ENCODE measurements around the gene C7orf57. TPM values are rescaled to one million over a fixed set of nuclear protein-coding genes. Genes with fewer than 3 reads are reported as not detected.

The C7orf57 gene
- polyA plus RNA-seq, 1 of the 3 experiments (the other 2 are of a cell fraction) = 0.41 TPM

DNA sequence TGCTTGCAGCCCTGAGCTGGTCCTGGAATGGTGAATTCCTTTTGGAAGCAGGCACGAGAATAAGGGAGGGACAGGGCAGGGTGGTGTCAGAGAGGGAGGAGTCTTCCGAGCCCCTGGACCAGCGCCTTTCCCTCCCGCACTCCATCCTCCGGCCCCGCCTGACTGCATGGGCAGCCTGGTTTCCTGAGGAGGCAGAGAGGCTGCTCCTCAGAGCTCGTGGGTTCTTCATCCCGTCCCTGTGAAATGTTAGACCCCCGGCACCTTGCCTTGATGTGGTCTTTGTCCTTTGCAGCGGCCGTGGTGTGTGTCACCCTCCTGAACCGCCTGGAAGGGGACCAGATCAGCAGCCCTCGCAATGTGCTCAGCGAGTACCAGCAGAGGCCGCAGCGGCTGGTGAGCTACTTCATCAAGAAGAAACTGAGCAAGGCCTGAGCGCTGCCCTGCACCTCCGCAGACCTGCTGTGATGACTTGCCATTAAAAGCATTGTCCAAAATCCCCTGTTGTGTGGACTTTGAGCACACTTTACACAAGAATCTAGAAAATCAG, 72.7 kb downstream of the C7orf57 start:
- H3K4me2 ChIP-seq = no peak overlapping the region
- no peaks in the 10 kb centered on the region for H3K9me3 ChIP-seq
- H3F3A ChIP-seq (replicated peaks; ENCODE audit: insufficient read depth) = no peaks in the 10 kb centered on the region
- no peak overlapping the region for H3K4me3 ChIP-seq (ENCODE audit: low read depth in 2 of 2, low read length in 1 of 2)
- H2AFZ ChIP-seq (ENCODE audit: low read depth) = no peak overlapping the region
- DNase-seq = no peak
- CTCF ChIA-PET = interaction anchor here (0.8 to 12.8 kb wide), 9 partner anchors 12 to 842 kb away, joined by 3 to 185 read pairs (median 41); partner anchors contain the start of gene UPP1
- H3K36me3 ChIP-seq (replicated peaks in 1 of 2; ENCODE audit: control insufficient read depth in 1 of 2, insufficient read depth in 2 of 2, low read length in 1 of 2) = peaks cover 35 to 47% of the 10 kb centered on the region in 2 experiments
- peaks cover 0 to 4% of the 10 kb centered on the region in 2 experiments; a peak in 1 of 4 replicates for H3K4me1 ChIP-seq (ENCODE audit: control insufficient read depth in 1 of 2, insufficient read depth in 2 of 2, low read depth in 1 of 2, low read length in 1 of 2)
- 93% methylated on average over 18 of the region's 18 CpGs for WGBS (ENCODE audit: low lambda C conversion rate)
- H3K9ac ChIP-seq = no peak overlapping the region
- no peaks in the 10 kb centered on the region for H3K9me2 ChIP-seq
- POLR2A ChIA-PET = no interaction called here
- TF ChIP-seq, protein P1, sequence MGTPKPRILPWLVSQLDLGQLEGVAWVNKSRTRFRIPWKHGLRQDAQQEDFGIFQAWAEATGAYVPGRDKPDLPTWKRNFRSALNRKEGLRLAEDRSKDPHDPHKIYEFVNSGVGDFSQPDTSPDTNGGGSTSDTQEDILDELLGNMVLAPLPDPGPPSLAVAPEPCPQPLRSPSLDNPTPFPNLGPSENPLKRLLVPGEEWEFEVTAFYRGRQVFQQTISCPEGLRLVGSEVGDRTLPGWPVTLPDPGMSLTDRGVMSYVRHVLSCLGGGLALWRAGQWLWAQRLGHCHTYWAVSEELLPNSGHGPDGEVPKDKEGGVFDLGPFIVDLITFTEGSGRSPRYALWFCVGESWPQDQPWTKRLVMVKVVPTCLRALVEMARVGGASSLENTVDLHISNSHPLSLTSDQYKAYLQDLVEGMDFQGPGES (IDR thresholded peaks at IDR 0.05; ENCODE audit: low read depth, low read length) = no peak
- TF ChIP-seq, protein P2, sequence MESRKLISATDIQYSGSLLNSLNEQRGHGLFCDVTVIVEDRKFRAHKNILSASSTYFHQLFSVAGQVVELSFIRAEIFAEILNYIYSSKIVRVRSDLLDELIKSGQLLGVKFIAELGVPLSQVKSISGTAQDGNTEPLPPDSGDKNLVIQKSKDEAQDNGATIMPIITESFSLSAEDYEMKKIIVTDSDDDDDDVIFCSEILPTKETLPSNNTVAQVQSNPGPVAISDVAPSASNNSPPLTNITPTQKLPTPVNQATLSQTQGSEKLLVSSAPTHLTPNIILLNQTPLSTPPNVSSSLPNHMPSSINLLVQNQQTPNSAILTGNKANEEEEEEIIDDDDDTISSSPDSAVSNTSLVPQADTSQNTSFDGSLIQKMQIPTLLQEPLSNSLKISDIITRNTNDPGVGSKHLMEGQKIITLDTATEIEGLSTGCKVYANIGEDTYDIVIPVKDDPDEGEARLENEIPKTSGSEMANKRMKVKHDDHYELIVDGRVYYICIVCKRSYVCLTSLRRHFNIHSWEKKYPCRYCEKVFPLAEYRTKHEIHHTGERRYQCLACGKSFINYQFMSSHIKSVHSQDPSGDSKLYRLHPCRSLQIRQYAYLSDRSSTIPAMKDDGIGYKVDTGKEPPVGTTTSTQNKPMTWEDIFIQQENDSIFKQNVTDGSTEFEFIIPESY (IDR thresholded peaks at IDR 0.05; ENCODE audit: borderline replicate concordance, low read depth) = no peak
- TF ChIP-seq SMC3 (IDR thresholded peaks at IDR 0.05; ENCODE audit: low read depth, low read length) (no peak), TCF12 (IDR thresholded peaks at IDR 0.05) (no peak), NRF1 (IDR thresholded peaks at IDR 0.05; ENCODE audit: low read depth, low read length) (no peak), MEF2A (IDR thresholded peaks at IDR 0.05; ENCODE audit: borderline replicate concordance, low read depth) (no peak), EZH2phosphoT487 (IDR thresholded peaks at IDR 0.05; ENCODE audit: borderline replicate concordance, low read depth) (no peak)
- TF ChIP-seq, protein P3, sequence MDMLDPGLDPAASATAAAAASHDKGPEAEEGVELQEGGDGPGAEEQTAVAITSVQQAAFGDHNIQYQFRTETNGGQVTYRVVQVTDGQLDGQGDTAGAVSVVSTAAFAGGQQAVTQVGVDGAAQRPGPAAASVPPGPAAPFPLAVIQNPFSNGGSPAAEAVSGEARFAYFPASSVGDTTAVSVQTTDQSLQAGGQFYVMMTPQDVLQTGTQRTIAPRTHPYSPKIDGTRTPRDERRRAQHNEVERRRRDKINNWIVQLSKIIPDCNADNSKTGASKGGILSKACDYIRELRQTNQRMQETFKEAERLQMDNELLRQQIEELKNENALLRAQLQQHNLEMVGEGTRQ (IDR thresholded peaks at IDR 0.05; ENCODE audit: borderline replicate concordance, low read depth, low read length) = no peak
- TF ChIP-seq, protein P4, sequence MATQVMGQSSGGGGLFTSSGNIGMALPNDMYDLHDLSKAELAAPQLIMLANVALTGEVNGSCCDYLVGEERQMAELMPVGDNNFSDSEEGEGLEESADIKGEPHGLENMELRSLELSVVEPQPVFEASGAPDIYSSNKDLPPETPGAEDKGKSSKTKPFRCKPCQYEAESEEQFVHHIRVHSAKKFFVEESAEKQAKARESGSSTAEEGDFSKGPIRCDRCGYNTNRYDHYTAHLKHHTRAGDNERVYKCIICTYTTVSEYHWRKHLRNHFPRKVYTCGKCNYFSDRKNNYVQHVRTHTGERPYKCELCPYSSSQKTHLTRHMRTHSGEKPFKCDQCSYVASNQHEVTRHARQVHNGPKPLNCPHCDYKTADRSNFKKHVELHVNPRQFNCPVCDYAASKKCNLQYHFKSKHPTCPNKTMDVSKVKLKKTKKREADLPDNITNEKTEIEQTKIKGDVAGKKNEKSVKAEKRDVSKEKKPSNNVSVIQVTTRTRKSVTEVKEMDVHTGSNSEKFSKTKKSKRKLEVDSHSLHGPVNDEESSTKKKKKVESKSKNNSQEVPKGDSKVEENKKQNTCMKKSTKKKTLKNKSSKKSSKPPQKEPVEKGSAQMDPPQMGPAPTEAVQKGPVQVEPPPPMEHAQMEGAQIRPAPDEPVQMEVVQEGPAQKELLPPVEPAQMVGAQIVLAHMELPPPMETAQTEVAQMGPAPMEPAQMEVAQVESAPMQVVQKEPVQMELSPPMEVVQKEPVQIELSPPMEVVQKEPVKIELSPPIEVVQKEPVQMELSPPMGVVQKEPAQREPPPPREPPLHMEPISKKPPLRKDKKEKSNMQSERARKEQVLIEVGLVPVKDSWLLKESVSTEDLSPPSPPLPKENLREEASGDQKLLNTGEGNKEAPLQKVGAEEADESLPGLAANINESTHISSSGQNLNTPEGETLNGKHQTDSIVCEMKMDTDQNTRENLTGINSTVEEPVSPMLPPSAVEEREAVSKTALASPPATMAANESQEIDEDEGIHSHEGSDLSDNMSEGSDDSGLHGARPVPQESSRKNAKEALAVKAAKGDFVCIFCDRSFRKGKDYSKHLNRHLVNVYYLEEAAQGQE (IDR thresholded peaks at IDR 0.05; ENCODE audit: low read depth, low read length) = no peak
- H3K27ac ChIP-seq (ENCODE audit: low read depth in 2 of 2, low read length in 1 of 2) = no peak overlapping the region
- no peaks in the 10 kb centered on the region for H4K20me1 ChIP-seq (ENCODE audit: insufficient read depth)
- H3K79me2 ChIP-seq (ENCODE audit: insufficient read depth) = no peaks in the 10 kb centered on the region
- no peaks in the 10 kb centered on the region for H3K27me3 ChIP-seq (ENCODE audit: insufficient read depth)
